Stomach (tissue), 9 donors: ENCODE results near the gene SORL1. TPM values are rescaled to one million over a fixed set of nuclear protein-coding genes. Genes with fewer than 3 reads are reported as not detected.
"Not testable (repeated sequence)": the region's sequence is repeated elsewhere in the genome, so short reads cannot be mapped to it uniquely, and the experiment has no call there.

ENCODE experiments used
- DNase-seq, 2 donors: peaks; one replicate each; pipeline versions ENCODE4 v3.0.0 to v3.0.0-alpha.2; 2013 to 2019
- H3K27ac ChIP-seq, 5 donors: fragments of 200-600 bp in 4 of 5; sonication (generic) in 4 of 5; one replicate each; pipeline ENCODE4 v1.5.1; 2013 to 2019; ENCODE audit warnings: mild to moderate bottlenecking in 1 of 5, moderate library complexity in 1 of 5
- H3K27me3 ChIP-seq, 3 donors: fragments of 200-600 bp; sonication (generic); one replicate each; pipeline ENCODE4 v1.5.1; 2017 to 2019; ENCODE audit warnings: mixed run types in 1 of 3
- H3K36me3 ChIP-seq, 4 donors: fragments of 200-600 bp; sonication (generic); 1 replicate in 3 of 4; 2 replicates in 1 of 4; pipeline ENCODE4 v1.5.1; 2016 to 2019
- H3K4me1 ChIP-seq, 4 donors: fragments of 200-600 bp; sonication (generic); one replicate each; pipeline ENCODE4 v1.5.1; 2016 to 2019
- H3K4me3 ChIP-seq, 4 donors: fragments of 200-600 bp; sonication (generic) in 3 of 4; one replicate each; pipeline ENCODE4 v1.5.1; 2016 to 2019; ENCODE audit warnings: mild to moderate bottlenecking in 1 of 4
- H3K9me3 ChIP-seq, 4 donors: fragments of 200-600 bp; sonication (generic); one replicate each; pipeline ENCODE4 v1.5.1; 2016 to 2019
- EP300 ChIP-seq: sonication (generic); formaldehyde crosslinking; IDR thresholded peaks from one replicate; pipeline ENCODE4 v1.6.1; 2017; ENCODE audit warnings: antibody characterized with exemption
- POLR2A ChIP-seq, 4 donors: fragments of 450-650 bp; IDR thresholded peaks; one replicate each; pipeline ENCODE4 v1.6.1; 2016; ENCODE audit warnings: antibody characterized with exemption in 4 of 4, control low read depth in 2 of 4, mild to moderate bottlenecking in 1 of 4, moderate library complexity in 1 of 4
- POLR2AphosphoS5 ChIP-seq, 3 donors: sonication (generic); formaldehyde crosslinking; IDR thresholded peaks; one replicate each; pipeline ENCODE4 v1.6.1; 2016; ENCODE audit warnings: antibody characterized with exemption in 3 of 3
- WGBS, 5 donors: extraction: QIAGEN DNeasy Blood & Tissue Kit in 3 of 5; methylation state at CpG; one replicate each; pipeline versions ENCODE4 v1.1.5 to v1.1.7; 2013 to 2018; 5-methylcytosine and 5-hydroxymethylcytosine counted together
- intact Hi-C: fragments of 100-400 bp; cut with DNase I; formaldehyde crosslinking; loops from one replicate; pipeline ENCODE4 v1.15.1; 2023; ENCODE audit warnings: low total_unique reads
- polyA plus RNA-seq, 3 donors: library from polyadenylated mRNA; stranded (reverse); fragments of 200-250 nt; gene quantifications; one replicate each; pipeline ENCODE4 v1.2.3, GENCODE V29; 2013
- total RNA-seq, 5 donors: library from RNA; depleted of rRNA; stranded (reverse); fragments of >200 nt; gene quantifications; one replicate each; pipeline versions ENCODE4 v1.1.0 to v1.2.3, GENCODE V29; 2014 to 2016
- TF ChIP-seq, protein P1 (sequence below), 7 experiments: fragments of 450-650 bp in 4 of 7; fragments of 200-600 bp in 3 of 7; sonication (generic) in 3 of 7; IDR thresholded peaks; one replicate each; pipeline ENCODE4 v1.5.1; 2016 to 2019; ENCODE audit warnings: antibody characterized with exemption in 7 of 7, control low read depth in 2 of 7, mild to moderate bottlenecking in 1 of 7
- donor health status: healthy with polysubstance abuse.
- donor health status: Bipolar disorder and iron deficiency.
- donor health status: healthy.

Gene SORL1
- total and polyA plus RNA-seq, 8 donors = 0.76 to 161 (median 18.2) TPM

DNA sequence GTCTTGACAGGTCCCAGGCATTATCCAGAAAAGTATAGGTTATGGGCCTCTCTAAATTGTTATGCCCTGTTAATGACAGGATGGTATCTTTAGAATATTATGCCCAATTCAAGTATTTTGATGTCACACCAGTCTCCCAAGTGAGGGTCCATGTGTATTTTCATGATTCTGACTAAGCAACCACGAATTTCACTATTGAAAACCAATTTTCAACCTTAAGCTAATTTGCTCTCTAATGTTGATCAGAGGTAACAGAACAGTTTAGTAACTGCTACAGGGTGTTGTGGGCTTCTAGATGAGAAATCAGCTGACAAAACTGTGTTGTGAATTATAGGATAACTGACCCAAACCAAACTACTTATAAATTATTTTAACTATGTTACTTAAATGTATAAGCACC lies 48.6 kb downstream of the SORL1 start:
- no peak for DNase-seq
- H3K27me3 ChIP-seq = no peaks in the 10 kb centered on the region
- H3K4me1 ChIP-seq = no peaks in the 10 kb centered on the region
- intact Hi-C loops = no loop called here
- no peak overlapping the region for H3K27ac ChIP-seq
- H3K4me3 ChIP-seq = no peak overlapping the region
- H3K36me3 ChIP-seq = peaks cover 0 to 24% (median 22%) of the 10 kb centered on the region in 4 donors
- TF ChIP-seq, protein P1, sequence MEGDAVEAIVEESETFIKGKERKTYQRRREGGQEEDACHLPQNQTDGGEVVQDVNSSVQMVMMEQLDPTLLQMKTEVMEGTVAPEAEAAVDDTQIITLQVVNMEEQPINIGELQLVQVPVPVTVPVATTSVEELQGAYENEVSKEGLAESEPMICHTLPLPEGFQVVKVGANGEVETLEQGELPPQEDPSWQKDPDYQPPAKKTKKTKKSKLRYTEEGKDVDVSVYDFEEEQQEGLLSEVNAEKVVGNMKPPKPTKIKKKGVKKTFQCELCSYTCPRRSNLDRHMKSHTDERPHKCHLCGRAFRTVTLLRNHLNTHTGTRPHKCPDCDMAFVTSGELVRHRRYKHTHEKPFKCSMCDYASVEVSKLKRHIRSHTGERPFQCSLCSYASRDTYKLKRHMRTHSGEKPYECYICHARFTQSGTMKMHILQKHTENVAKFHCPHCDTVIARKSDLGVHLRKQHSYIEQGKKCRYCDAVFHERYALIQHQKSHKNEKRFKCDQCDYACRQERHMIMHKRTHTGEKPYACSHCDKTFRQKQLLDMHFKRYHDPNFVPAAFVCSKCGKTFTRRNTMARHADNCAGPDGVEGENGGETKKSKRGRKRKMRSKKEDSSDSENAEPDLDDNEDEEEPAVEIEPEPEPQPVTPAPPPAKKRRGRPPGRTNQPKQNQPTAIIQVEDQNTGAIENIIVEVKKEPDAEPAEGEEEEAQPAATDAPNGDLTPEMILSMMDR (IDR thresholded peaks at IDR 0.05) = no peak
- TF ChIP-seq EP300 (no peak), POLR2A (IDR thresholded peaks at IDR 0.05) (no peak), POLR2AphosphoS5 (IDR thresholded peaks at IDR 0.05) (no peak)
- 79 to 91% (median 88%) methylated on average over 1 of the region's 1 CpG for WGBS, 5 donors
- no peaks in the 10 kb centered on the region for H3K9me3 ChIP-seq

DNA sequence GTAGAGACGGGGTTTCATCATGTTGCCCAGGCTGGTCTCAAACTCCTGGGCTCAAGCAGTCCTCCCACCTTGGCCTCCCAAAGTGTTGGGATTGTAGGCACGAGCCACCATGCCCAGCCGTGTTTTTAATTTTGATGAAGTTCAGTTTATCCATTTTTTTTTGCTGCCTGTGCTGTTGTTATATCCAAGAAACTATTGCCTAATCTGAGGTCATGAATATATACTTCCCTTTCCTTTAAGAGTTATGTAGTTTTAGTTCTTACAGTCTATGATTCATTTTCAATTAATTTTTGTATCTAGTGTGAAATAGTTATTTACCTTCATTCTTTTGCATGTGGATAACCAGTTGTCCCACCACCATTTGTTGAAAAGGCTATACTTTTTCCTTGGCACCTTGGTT lies 50.9 kb downstream of the SORL1 start:
- H3K27ac ChIP-seq = no peak overlapping the region
- H3K36me3 ChIP-seq = peaks cover 0 to 12% (median 8%) of the 10 kb centered on the region in 4 donors
- no peak for TF ChIP-seq POLR2AphosphoS5 (IDR thresholded peaks at IDR 0.05)
- TF ChIP-seq, protein P1 (IDR thresholded peaks at IDR 0.05) = no peak
- TF ChIP-seq EP300 = no peak
- TF ChIP-seq POLR2A (IDR thresholded peaks at IDR 0.05) = no peak
- intact Hi-C loops = no loop called here
- peaks cover 0 to 10% (median 2%) of the 10 kb centered on the region in 4 donors for H3K9me3 ChIP-seq
- H3K4me3 ChIP-seq = no peak overlapping the region
- H3K4me1 ChIP-seq = no peaks in the 10 kb centered on the region
- 57 to 92% (median 79%) methylated on average over 3 of the region's 3 CpGs for WGBS, 5 donors
- no peak for DNase-seq
- no peaks in the 10 kb centered on the region for H3K27me3 ChIP-seq

DNA sequence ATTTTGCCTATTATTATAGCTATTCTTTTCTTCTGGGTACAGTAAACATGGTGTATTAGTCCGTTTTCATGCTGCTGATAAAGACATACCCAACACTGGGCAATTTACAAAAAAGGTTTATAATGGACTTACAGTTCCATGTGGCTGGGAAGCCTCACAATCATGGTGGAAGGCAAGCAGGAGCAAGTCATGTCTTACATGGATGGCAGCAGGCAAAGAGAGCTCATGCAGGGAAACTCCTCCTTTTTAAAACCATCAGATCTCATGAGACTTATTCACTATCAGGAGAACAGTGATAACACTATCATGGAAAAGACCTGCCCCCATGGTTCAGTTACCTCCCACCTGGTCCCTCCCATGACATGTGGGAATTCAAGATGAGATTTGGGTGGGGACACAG lies 54.1 kb downstream of the SORL1 start:
- H3K27me3 ChIP-seq, intact Hi-C loops, H3K4me1 ChIP-seq, DNase-seq, H3K9me3 ChIP-seq, H3K36me3 ChIP-seq, H3K27ac ChIP-seq, H3K4me3 ChIP-seq: not testable (repeated sequence)
- 85 to 97% (median 90%) methylated on average over 1 of the region's 1 CpG for WGBS, 5 donors

DNA sequence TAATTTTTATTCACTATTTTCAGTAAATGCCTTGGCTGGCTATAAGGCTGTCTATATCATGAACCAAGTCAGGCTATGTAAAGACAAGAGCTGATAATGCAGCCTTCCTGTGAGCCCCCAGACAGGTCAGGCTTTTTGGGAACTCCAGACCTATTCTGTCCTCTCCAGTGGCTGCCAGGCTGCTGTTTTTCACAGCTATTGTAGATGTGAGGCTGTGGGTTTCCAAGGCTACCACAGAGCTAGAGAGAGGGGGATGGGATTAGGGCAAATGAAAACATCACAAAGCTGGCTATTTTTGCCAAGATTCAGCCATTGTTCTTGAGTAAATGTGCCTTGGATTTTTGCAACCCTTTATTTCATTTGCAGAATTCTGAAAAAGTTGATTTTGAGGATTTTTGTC lies 56.3 kb downstream of the SORL1 start:
- no peak for DNase-seq
- intact Hi-C loops = no loop called here
- Histone ChIP-seq H3K27me3 (no peaks in the 10 kb centered on the region), H3K36me3 (peaks cover 0 to 14% (median 6%) of the 10 kb centered on the region in 4 donors), H3K4me3 (no peak overlapping the region), H3K9me3 (peaks cover 0 to 10% (median 2%) of the 10 kb centered on the region in 4 donors), H3K4me1 (no peaks in the 10 kb centered on the region), H3K27ac (no peak overlapping the region)
- TF ChIP-seq EP300 (no peak), POLR2AphosphoS5 (IDR thresholded peaks at IDR 0.05) (no peak), POLR2A (IDR thresholded peaks at IDR 0.05) (no peak)
- TF ChIP-seq, protein P1 (IDR thresholded peaks at IDR 0.05) = no peak

DNA sequence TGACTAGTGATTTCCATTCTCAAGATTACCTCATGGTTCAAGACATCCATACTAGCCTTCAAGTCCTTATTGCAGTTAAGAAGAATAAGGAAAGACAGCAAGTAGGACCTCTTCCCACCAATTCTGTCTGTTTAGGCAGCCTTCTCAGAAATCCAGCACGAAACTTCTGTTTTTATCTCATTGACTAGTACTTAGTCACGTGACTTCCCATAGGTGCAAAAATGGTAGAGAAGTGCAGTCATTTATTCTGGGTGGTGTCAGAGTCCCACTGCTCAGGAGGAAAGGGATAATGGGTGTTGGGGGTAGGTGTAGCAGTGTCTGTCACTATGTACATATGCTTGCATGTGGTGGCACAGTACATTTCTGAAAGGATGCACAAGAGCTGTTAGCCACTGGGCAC lies 58.3 kb downstream of the SORL1 start:
- no peaks in the 10 kb centered on the region for H3K27me3 ChIP-seq
- 92 to 95% (median 93%) methylated on average over 2 of the region's 2 CpGs for WGBS, 5 donors
- no peaks in the 10 kb centered on the region for H3K4me1 ChIP-seq
- H3K36me3 ChIP-seq = peaks cover 0 to 27% (median 18%) of the 10 kb centered on the region in 4 donors
- TF ChIP-seq, protein P1 (IDR thresholded peaks at IDR 0.05) = no peak
- TF ChIP-seq POLR2A (IDR thresholded peaks at IDR 0.05) (no peak), POLR2AphosphoS5 (IDR thresholded peaks at IDR 0.05) (no peak), EP300 (no peak)
- peaks cover 0 to 10% (median 2%) of the 10 kb centered on the region in 4 donors for H3K9me3 ChIP-seq
- intact Hi-C loops = no loop called here
- H3K27ac ChIP-seq = no peak overlapping the region
- DNase-seq = no peak
- no peak overlapping the region for H3K4me3 ChIP-seq
